Ishikawa (cell line): Measurements from ENCODE around the gene CSNK1A1L.

Source experiments
- CEBPB ChIP-seq: IDR thresholded peaks from 2 replicates; pipeline ENCODE4 v1.6.1; 2012
- CREB1 ChIP-seq: IDR thresholded peaks from 2 replicates; pipeline ENCODE4 v1.6.1; 2012; ENCODE audit warnings: low read depth
- EGR1 ChIP-seq: IDR thresholded peaks from 2 replicates; pipeline ENCODE4 v1.6.1; 2012
- EP300 ChIP-seq: IDR thresholded peaks from 2 replicates; pipeline ENCODE4 v1.6.1; 2012; ENCODE audit warnings: borderline replicate concordance
- FOXM1 ChIP-seq: IDR thresholded peaks from 2 replicates; pipeline ENCODE4 v1.6.1; 2012; ENCODE audit warnings: low read depth, borderline replicate concordance
- MAX ChIP-seq: IDR thresholded peaks from 2 replicates; pipeline ENCODE4 v1.6.1; 2012
- NFIC ChIP-seq: IDR thresholded peaks from 2 replicates; pipeline ENCODE4 v1.6.1; 2012
- RAD21 ChIP-seq: IDR thresholded peaks from 2 replicates; pipeline ENCODE4 v1.6.1; 2012; ENCODE audit warnings: low read depth
- REST ChIP-seq: IDR thresholded peaks from 2 replicates; pipeline ENCODE4 v1.6.1; 2012; ENCODE audit warnings: low read depth, mild to moderate bottlenecking
- TAF1 ChIP-seq: IDR thresholded peaks from 2 replicates; pipeline ENCODE4 v1.6.1; 2012; ENCODE audit warnings: low read depth, mild to moderate bottlenecking
- TCF12 ChIP-seq: IDR thresholded peaks from 2 replicates; pipeline ENCODE4 v1.6.1; 2012; ENCODE audit warnings: low read depth
- TEAD4 ChIP-seq: IDR thresholded peaks from 2 replicates; pipeline ENCODE4 v1.6.1; 2012
- USF1 ChIP-seq: IDR thresholded peaks from 2 replicates; pipeline ENCODE4 v1.6.1; 2012
- YY1 ChIP-seq: IDR thresholded peaks from 2 replicates; pipeline ENCODE4 v1.6.1; 2012; ENCODE audit warnings: low read depth
- ZBTB7A ChIP-seq: IDR thresholded peaks from 2 replicates; pipeline ENCODE4 v1.6.1; 2012; ENCODE audit warnings: low read depth

CSNK1A1L gene

GRCh38 chr13:37069597-37070103 is 35.8 kb downstream of the CSNK1A1L start:
- TF ChIP-seq TEAD4 = no peak
- no peak for TF ChIP-seq FOXM1
- TF ChIP-seq EGR1 = peak; percentile 76
- no peak for TF ChIP-seq YY1
- no peak for TF ChIP-seq REST
- TF ChIP-seq ZBTB7A = peak; percentile 49; the same call in 1 of the 2 replicates

GRCh38 chr13:37068962-37069361 is 36.5 kb downstream of the CSNK1A1L start:
- TF ChIP-seq TEAD4 (no peak), YY1 (no peak), RAD21 (peak; percentile 36; the same call in 1 of the 2 replicates)

- TF ChIP-seq TAF1 (no peak), USF1 (no peak), TCF12 (no peak), CREB1 (no peak), MAX (no peak), FOXM1 (no peak), RAD21 (no peak), EP300 (no peak), CEBPB (no peak), EGR1 (no peak), YY1 (no peak), ZBTB7A (no peak), REST (no peak), TEAD4 (no peak), NFIC (no peak)
Measured at GRCh38 chr13:37067874-37068273, 37.6 kb downstream of the CSNK1A1L start.

GRCh38 chr13:37065890-37066526 is 39.5 kb downstream of the CSNK1A1L start:
- no peak for TF ChIP-seq TAF1
- no peak for TF ChIP-seq ZBTB7A
- no peak for TF ChIP-seq EGR1
- TF ChIP-seq FOXM1 = no peak
- TF ChIP-seq NFIC = no peak
- TF ChIP-seq TCF12 = no peak
- no peak for TF ChIP-seq CREB1
- TF ChIP-seq REST = no peak
- TF ChIP-seq TEAD4 = no peak
- no peak for TF ChIP-seq EP300
- no peak for TF ChIP-seq CEBPB
- no peak for TF ChIP-seq RAD21
- TF ChIP-seq USF1 = no peak
- TF ChIP-seq YY1 = no peak
- no peak for TF ChIP-seq MAX
